Measurements from ENCODE around the gene CLEC7A. TPM values are rescaled to one million over a fixed set of nuclear protein-coding genes. Genes with fewer than 3 reads are reported as not detected.

CLEC7A gene
- total RNA-seq, 1 donor from 2014 or later, result 3.6 TPM

DNA sequence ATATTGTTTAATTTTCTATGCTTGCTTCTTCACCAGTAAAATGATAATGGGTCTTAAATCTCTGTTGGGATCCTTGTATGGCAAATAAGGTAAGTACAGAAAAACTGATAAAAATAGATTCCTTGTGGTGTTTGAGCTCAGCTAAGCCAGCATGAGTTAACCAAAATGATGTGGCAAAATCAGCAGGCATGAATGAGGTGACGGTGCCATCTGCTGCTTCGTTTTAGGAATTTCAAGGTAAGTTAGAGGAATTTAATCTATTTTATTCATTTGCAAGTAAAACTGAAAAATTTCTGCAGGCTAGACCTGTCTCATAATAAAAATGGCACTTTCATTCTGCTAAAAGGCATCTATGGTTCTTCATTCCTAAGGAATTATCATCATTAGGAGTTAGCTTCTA is 10.0 kb upstream of the CLEC7A start:
- DNase-seq, result peak; percentile 69

- DNase-seq, result no peak
These were observed 6.7 kb upstream of the CLEC7A start for GRCh38 chr12:10136637-10137205.

GRCh38 chr12:10135126-10135525 is 5.1 kb upstream of the CLEC7A start:
- no peak for DNase-seq

GRCh38 chr12:10132850-10133370 is 2.9 kb upstream of the CLEC7A start:
- DNase-seq, result no peak

- no peak for DNase-seq
These were observed 1.2 kb upstream of the CLEC7A start for GRCh38 chr12:10131111-10131690.

DNA sequence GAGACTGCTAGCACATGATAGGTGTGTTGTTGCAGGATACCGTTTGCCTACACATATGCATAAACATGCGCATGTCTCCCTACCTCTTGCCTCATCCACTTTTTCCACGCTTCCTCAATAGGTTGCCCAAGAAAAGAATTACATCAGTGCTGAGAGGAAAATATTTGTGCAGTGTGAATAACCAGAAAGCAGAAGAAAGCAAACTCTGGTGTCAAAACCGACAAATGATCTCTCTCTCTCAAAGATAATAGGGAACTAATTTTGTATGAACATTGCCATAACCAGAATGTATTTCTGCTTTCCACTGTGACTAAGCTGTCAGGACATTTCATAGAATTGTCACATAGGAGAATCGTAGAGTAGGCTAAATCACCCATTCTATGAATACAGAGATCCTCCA is 1.3 kb downstream of the CLEC7A start:
- DNase-seq, result peak; percentile 19

GRCh38 chr12:10126413-10126812 is 3.6 kb downstream of the CLEC7A start:
- DNase-seq, result no peak

GRCh38 chr12:10122689-10123088 is 7.3 kb downstream of the CLEC7A start:
- no peak for DNase-seq

DNA sequence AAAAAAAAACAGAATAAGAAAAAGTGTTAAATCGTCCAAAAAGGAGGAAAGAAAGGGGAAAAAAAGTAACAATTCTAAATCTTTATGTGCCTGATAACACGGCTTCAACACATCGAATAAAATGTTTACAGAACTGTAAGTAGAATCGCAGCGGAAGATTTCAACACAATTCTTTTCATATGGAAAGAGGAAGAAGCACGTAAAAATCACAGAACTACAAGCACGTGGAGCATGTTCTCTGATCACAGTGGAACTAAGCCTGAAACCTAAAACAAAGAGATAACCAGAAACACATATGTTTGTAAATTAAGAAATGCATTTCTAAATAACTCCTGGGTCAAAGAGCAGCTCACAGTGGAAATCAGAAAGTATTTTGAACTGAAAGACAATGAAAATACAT is 8.7 kb downstream of the CLEC7A start:
- DNase-seq, result no peak

DNA sequence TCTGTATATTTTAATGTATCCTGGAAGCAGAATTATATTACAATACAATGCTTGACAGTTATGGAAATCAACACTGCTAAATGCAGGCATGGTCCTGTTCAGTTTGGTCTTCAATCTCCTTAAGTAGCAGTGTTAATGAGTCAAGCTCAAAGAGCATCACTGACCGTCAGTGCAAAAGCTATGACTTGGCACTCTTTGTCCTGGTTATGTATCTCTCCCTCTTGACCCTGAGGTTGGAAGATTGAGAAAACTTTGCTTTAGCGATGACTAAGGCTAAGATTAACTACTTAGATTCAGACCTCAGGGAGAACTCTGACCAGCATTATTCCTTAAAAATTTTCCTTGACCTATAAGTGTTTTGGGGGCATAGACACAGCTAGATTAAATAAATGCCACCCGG is 10.9 kb downstream of the CLEC7A start:
- no peak for DNase-seq

- no peak for DNase-seq
These were observed 14.1 kb downstream of the CLEC7A start for GRCh38 chr12:10115890-10116289.

DNA sequence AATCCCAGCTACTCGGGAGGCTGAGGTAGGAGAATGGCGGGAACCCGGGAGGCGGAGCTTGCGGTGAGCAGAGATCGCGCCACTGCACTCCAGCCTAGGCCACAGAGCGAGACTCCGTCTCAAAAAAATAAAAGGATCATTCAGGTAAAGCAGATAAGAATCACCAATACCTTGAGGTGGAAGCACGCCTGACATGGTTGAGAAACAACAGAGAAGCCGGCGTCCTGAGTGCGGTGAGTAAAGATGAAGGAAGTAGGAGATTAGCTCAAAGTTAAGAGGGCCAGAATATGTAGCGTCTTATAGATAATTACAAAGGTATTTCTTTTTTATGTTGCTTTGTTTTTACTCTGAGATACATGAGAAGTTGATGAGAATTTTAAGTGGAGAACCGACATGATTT is 14.7 kb downstream of the CLEC7A start:
- DNase-seq, result no peak

GRCh38 chr12:10113920-10114319 is 16.1 kb downstream of the CLEC7A start:
- DNase-seq, result no peak

GRCh38 chr12:10113075-10113474 is 16.9 kb downstream of the CLEC7A start:
- no peak for DNase-seq

GRCh38 chr12:10111451-10111850 is 18.5 kb downstream of the CLEC7A start:
- no peak for DNase-seq

GRCh38 chr12:10110256-10110844 is 19.6 kb downstream of the CLEC7A start:
- no peak for DNase-seq

DNA sequence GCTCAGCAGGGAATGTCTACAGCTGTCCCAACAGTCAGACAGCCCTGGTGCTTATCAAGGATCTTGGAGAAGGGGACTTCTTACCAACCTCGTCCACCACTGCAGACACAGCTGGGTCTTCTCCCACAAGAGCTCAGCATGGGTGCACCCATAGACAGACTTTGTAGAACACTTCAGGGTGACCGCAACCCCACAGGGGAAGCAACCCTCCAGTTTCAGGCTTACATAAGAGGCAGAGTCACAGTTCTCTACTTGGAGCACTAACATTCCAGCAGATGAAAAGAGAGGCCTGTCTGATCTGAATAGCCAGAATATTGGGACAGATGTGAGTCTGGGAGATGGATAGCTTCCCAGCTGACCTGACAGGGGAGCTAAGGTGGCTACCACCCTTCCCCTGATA is 27.7 kb downstream of the CLEC7A start:
- no peak for DNase-seq

- no peak for DNase-seq
These were observed 28.3 kb downstream of the CLEC7A start for GRCh38 chr12:10101648-10102220.

DNA sequence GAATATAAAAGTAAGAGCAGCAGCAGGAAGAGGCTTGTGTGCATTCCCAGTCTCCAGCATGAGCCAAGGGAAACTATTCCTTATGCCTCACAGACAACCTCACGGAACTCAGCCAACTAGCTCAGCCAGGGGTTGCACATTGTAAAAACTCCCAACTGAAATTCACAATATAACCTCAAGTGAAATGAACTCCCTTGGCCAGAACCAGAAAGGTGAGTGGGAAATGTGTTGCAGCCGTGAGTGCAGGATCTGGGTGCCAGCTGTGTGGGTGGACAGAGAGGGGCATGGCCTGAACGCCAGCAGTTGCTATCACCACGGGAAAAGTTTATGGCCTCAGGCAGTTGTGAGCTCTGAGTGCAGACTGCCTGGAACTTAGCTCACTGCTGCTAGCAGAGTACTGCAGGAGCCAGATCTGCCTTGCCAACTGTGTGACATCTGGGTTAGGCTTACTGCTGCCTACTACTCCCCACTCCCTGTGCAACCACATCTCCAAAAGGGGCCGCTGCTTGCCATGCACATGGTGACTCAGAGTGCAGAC is 28.9 kb downstream of the CLEC7A start:
- DNase-seq, result peak; percentile 78

GRCh38 chr12:10098791-10099190 is 31.2 kb downstream of the CLEC7A start, which contains the start of gene CLEC1A:
Gene CLEC1A, minus strand, starts transcription at chr12:10098985. Its CDS starts 63 bp downstream, at chr12:10098922.
- peak; percentile 79 for DNase-seq

DNA sequence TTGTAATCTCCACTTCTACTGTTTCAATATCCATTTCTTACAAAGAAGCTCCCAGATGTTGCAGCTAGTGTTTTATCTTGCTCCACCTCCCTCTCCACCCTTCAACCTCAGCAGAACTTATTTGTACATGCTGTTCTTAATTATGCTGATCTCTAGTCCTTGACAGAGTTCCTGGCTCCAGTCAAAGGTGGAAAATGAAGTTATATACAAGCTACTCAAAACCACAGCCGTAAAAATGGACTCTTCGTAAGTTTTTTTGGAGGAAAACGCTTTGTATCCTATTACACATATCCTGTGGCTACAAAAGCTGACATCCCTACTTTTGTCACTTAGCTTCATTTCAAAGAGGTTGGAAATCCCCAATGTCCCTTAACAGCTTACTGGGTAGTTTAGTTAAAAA is 32.5 kb downstream of the CLEC7A start:
- peak; percentile 34 for DNase-seq

GRCh38 chr12:10095971-10096370 is 34.0 kb downstream of the CLEC7A start:
- DNase-seq, result no peak

Measured in tongue (tissue), 2 donors.